RWPE1 (cell line): ENCODE results near the gene ARHGAP29.

Experiments
- CTCF ChIA-PET: fragments of 350-600 bp; sonication (Branson Sonifier 250); formaldehyde crosslinking; extraction: SDS; loops from one replicate; lab custom pipeline; 2021; lab: Yijun Ruan, JAX
- POLR2A ChIA-PET: fragments of 400-600 bp; formaldehyde crosslinking; extraction: SDS; loops from one replicate; lab custom pipeline; 2020; ENCODE audit warnings: antibody characterized with exemption; ENCODE audit not compliant: low non-redundant PET; lab: Yijun Ruan, JAX
- DNase-seq: peaks from one replicate; pipeline ENCODE4 v3.0.0; 2012; ENCODE audit warnings: low spot score
- H3K27ac ChIP-seq: fragments of 450-650 bp; 2 replicates; pipeline ENCODE4 v1.5.1; 2017
- CTCF ChIP-seq: fragments of 450-650 bp; conservative IDR thresholded peaks from 2 replicates; pipeline ENCODE4 v1.5.1; 2017; ENCODE audit warnings: low read depth, mild to moderate bottlenecking

ARHGAP29 gene

DNA sequence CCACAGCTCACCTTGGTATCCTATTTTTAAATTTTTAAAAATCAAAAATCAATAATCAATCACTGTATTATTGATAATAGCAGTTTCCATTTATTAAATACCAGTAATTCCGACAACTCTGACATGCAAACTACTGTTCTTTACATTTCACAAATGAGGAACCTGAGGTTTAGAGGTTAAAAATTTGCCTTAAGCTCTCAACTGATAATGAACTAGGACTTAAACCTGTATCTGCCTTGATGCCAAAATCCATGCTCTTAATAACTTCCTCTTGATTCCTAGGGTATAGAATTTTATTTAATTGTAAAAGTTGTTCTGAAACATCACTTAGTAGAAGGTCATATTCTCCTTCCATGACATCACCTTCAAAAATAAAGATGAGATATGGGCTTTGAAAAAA is 5.6 kb downstream of the ARHGAP29 start:
- DNase-seq = no peak
- ChIA-PET POLR2A (no interaction called here), CTCF (no interaction called here)
- no peak for TF ChIP-seq CTCF
- no peak overlapping the region for H3K27ac ChIP-seq

DNA sequence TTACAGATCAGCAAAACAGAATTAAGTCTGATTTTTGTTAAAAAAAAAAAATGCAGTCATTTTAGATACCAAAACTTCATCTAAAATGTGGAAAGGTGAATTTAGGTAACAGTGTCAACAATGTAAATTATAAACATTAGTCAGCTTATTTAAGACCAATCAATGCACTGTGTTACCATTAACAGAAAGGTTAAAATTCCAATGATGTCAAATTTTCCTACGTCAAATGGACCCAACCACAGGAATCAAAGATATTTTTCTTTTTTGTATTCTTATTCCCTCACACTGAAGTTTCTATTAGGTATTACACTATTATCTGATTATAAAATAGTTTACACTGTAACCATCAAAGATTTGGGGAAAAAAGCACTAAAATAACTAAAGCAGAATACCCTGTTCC is 6.5 kb downstream of the ARHGAP29 start:
- POLR2A ChIA-PET = no interaction called here

DNA sequence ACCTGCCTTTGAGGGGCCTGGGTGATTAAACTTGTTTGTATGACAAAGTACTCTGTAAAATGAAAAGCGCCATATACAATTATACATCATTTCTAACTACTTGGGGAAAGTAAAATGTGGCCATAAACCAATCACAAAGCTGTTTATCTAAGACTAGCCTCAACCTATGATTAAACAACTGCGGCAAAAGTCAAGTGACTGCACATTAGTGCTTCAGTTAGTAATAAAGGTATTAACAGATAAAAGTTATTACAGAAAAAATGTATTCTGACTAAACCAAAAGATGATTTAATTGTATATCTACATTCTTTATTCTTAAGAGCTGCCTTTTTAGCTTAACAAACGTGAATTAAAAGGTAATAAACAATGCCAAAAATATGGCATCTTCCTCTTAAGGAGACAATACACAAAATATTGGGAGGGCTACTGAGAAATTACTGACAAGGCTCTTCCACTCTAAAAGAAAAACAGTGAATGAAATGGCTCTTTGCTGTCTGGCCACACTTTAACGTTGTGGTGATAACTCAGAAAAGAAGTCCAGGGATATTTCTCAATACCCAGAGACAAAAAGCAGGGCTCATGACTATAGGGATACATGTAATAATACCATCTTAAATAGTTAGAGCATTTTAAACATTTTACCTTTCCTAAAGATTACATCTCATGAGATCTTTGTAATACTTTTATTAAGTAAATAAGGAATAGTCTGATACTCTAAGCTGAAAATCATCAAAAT is 8.6 kb downstream of the ARHGAP29 start:
- CTCF ChIA-PET = interaction anchor here (0.7 to 2.4 kb wide), 2 partner anchors 107 to 478 kb away, joined by 3 to 9 read pairs; no protein-coding TSS in a partner anchor
- no peak for TF ChIP-seq CTCF
- DNase-seq = no peak
- POLR2A ChIA-PET = interaction anchor here (0.6 kb wide), 1 partner anchor 9 kb away, joined by 4 read pairs; no protein-coding TSS in a partner anchor
- no peak overlapping the region for H3K27ac ChIP-seq

More for the DNA sequence above, 6.5 kb downstream of the ARHGAP29 start:
- TF ChIP-seq CTCF = no peak
- DNase-seq = no peak
- no peak overlapping the region for H3K27ac ChIP-seq
- CTCF ChIA-PET = interaction anchor here (0.6 kb wide), 2 partner anchors 182 to 246 kb away, joined by 4 read pairs; no protein-coding TSS in a partner anchor

DNA sequence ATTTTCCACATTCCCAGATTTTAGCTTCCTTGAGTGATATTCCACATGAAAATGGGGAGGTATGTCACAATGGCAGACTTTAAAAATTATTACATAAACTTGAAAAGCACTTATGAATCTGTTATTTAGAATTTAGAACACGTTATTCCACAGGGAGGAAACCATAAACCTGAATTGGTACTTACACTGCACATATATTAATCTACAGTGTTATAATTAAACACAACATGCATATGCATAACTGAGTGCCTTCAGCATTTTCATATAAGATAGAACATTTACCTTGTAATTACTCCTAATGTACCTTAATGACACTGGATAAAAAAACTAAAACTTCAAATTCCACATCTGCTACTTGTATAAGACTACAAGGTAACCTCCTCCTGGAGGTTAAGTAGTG is 9.8 kb downstream of the ARHGAP29 start:
- DNase-seq = no peak
- CTCF ChIA-PET = interaction anchor here (2.4 kb wide), 1 partner anchor 108 kb away, joined by 9 read pairs; no protein-coding TSS in a partner anchor
- no peak overlapping the region for H3K27ac ChIP-seq
- TF ChIP-seq CTCF = no peak
- POLR2A ChIA-PET = no interaction called here

GRCh38 chr1:94225845-94226244 is 11.5 kb downstream of the ARHGAP29 start:
- ChIA-PET CTCF (no interaction called here), POLR2A (no interaction called here)
- no peak overlapping the region for H3K27ac ChIP-seq
- TF ChIP-seq CTCF = no peak
- no peak for DNase-seq

GRCh38 chr1:94218332-94218731 is 19.1 kb downstream of the ARHGAP29 start:
- POLR2A ChIA-PET = no interaction called here
- no peak for TF ChIP-seq CTCF
- DNase-seq = no peak
- no peak overlapping the region for H3K27ac ChIP-seq
- CTCF ChIA-PET = no interaction called here
